Lower leg skin (tissue), 4 donors: ENCODE results near the gene TPSD1. TPM values are rescaled to one million over a fixed set of nuclear protein-coding genes. Genes with fewer than 3 reads are reported as not detected.
"Not testable (repeated sequence)": the region's sequence is repeated elsewhere in the genome, so short reads cannot be mapped to it uniquely, and the experiment has no call there.

ENCODE experiments used
- DNase-seq, 2 donors: peaks; one replicate each; pipeline ENCODE4 v3.0.0-alpha.2; 2019; ENCODE audit warnings: low spot score in 2 of 2
- H3K4me3 ChIP-seq: fragments of 200-600 bp; sonication (generic); 2 replicates; pipeline ENCODE4 v1.5.1; 2017; ENCODE audit warnings: mild to moderate bottlenecking, low read depth; ENCODE audit not compliant: poor library complexity, severe bottlenecking
- POLR2A ChIP-seq, 2 donors: fragments of 450-650 bp; IDR thresholded peaks; one replicate each; pipeline ENCODE4 v1.6.1; 2016 to 2017; ENCODE audit warnings: antibody characterized with exemption in 2 of 2, mild to moderate bottlenecking in 1 of 2, moderate library complexity in 1 of 2
- WGBS, 2 donors: methylation state at CpG; one replicate each; pipeline ENCODE4 v1.1.5; 2018; 5-methylcytosine and 5-hydroxymethylcytosine counted together
- intact Hi-C: fragments of 100-400 bp; cut with DNase I; formaldehyde crosslinking; loops from one replicate; pipeline ENCODE4 v1.15.0; 2023; ENCODE audit warnings: low total_unique reads
- total RNA-seq, 4 donors: library from RNA; depleted of rRNA; stranded (reverse); fragments of >200 nt; gene quantifications; one replicate each; pipeline ENCODE4 v1.1.0, GENCODE V29; 2016
- TF ChIP-seq, protein P1 (sequence below), 3 donors: fragments of 450-650 bp; IDR thresholded peaks; one replicate each; pipeline ENCODE4 v1.5.1; 2016; ENCODE audit warnings: antibody characterized with exemption in 3 of 3, mild to moderate bottlenecking in 3 of 3, moderate library complexity in 2 of 3

TPSD1 gene
- total RNA-seq, 4 donors from 2014 or later: 0.93 to 7.1 (median 2.4) TPM

GRCh38 chr16:1253701-1254364, 2.0 kb upstream of the TPSD1 start:
- no CpG with 5 or more reads among the region's 47 CpGs for WGBS, 2 donors
- intact Hi-C loops, DNase-seq, H3K4me3 ChIP-seq: not testable (repeated sequence)

GRCh38 chr16:1254821-1255220, 1.0 kb upstream of the TPSD1 start:
- DNase-seq, H3K4me3 ChIP-seq, intact Hi-C loops: not testable (repeated sequence)
- WGBS, 2 donors: 80% methylated on average over 1 of the region's 3 CpGs; no CpG with 5 or more reads in 1 of the 2 donors

DNA sequence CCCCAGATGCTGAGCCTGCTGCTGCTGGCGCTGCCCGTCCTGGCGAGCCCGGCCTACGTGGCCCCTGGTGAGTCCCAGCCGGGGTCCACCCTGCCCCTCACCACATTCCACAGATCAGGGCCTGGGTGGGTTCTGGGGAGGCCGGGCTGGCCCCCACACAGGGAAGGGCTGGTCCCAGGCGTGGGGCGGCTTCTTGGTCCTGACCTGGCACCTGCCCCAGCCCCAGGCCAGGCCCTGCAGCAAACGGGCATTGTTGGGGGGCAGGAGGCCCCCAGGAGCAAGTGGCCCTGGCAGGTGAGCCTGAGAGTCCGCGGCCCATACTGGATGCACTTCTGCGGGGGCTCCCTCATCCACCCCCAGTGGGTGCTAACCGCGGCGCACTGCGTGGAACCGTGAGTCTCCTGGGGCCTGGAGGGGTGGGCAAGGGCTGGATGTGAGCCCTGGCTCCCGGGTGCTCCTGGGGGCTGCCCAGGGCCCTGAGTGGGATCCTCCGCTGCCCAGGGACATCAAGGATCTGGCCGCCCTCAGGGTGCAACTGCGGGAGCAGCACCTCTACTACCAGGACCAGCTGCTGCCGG, 516 bp downstream of the TPSD1 start:
- intact Hi-C loops, H3K4me3 ChIP-seq: not testable (repeated sequence)
- 52 to 75% methylated on average over 4 to 8 of the region's 23 CpGs for WGBS, 2 donors
- DNase-seq: peak in 1 of 2 donors; percentile 70

- WGBS, 2 donors: 62 to 80% methylated on average over 22 of the region's 22 CpGs
- no peak overlapping the region for H3K4me3 ChIP-seq
- intact Hi-C loops: no loop called here
- TF ChIP-seq, protein P1, sequence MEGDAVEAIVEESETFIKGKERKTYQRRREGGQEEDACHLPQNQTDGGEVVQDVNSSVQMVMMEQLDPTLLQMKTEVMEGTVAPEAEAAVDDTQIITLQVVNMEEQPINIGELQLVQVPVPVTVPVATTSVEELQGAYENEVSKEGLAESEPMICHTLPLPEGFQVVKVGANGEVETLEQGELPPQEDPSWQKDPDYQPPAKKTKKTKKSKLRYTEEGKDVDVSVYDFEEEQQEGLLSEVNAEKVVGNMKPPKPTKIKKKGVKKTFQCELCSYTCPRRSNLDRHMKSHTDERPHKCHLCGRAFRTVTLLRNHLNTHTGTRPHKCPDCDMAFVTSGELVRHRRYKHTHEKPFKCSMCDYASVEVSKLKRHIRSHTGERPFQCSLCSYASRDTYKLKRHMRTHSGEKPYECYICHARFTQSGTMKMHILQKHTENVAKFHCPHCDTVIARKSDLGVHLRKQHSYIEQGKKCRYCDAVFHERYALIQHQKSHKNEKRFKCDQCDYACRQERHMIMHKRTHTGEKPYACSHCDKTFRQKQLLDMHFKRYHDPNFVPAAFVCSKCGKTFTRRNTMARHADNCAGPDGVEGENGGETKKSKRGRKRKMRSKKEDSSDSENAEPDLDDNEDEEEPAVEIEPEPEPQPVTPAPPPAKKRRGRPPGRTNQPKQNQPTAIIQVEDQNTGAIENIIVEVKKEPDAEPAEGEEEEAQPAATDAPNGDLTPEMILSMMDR (IDR thresholded peaks at IDR 0.05): no peak
- TF ChIP-seq POLR2A (IDR thresholded peaks at IDR 0.05): no peak
- DNase-seq: no peak
Measured at GRCh38 chr16:1256874-1257322, 1.0 kb downstream of the TPSD1 start.

- DNase-seq: no peak
- intact Hi-C loops: no loop called here
- TF ChIP-seq, protein P1 (IDR thresholded peaks at IDR 0.05): no peak
- TF ChIP-seq POLR2A (IDR thresholded peaks at IDR 0.05): no peak
- no peak overlapping the region for H3K4me3 ChIP-seq
- 73 to 81% methylated on average over 25 to 34 of the region's 34 CpGs for WGBS, 2 donors
Measured at GRCh38 chr16:1257561-1258224, 1.8 kb downstream of the TPSD1 start.

DNA sequence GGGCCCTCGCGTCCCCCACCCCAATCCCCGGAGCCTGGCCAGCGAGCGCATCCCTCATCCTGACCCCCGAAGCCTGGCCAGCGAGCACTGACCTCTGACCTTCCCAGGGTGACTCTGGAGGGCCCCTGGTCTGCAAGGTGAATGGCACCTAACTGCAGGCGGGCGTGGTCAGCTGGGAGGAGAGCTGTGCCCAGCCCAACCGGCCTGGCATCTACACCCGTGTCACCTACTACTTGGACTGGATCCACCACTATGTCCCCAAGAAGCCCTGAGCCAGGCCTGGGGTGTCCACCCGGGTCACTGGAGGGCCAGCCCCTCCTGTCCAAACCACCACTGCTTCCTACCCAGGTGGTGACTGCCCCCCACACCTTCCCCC, 2.3 kb downstream of the TPSD1 start:
- H3K4me3 ChIP-seq: no peak overlapping the region
- no peak for DNase-seq
- 57 to 68% methylated on average over 5 to 9 of the region's 12 CpGs for WGBS, 2 donors
- TF ChIP-seq POLR2A (IDR thresholded peaks at IDR 0.05): no peak
- TF ChIP-seq, protein P1 (IDR thresholded peaks at IDR 0.05): no peak
- intact Hi-C loops: no loop called here

- intact Hi-C loops: no loop called here
- no peak for TF ChIP-seq POLR2A (IDR thresholded peaks at IDR 0.05)
- TF ChIP-seq, protein P1 (IDR thresholded peaks at IDR 0.05): no peak
- DNase-seq: no peak
- WGBS, 2 donors: 4 to 8% methylated on average over 33 to 34 of the region's 42 CpGs
- H3K4me3 ChIP-seq: no peak overlapping the region
Measured at GRCh38 chr16:1258906-1259759, 3.3 kb downstream of the TPSD1 start.
